Stimulated activated CD8-positive, alpha-beta memory T cell treated with anti-CD3 and anti-CD28 coated beads, Interleukin-15, amount 100 ng/mL, for 24 hours (primary cell): Measurements from ENCODE around the gene ZMIZ1.
"Not testable (repeated sequence)": the region's sequence is repeated elsewhere in the genome, so short reads cannot be mapped to it uniquely, and the experiment has no call there.

Source experiments
- DNase-seq: peaks from one replicate; pipeline ENCODE4 v3.0.0-alpha.2; 2020; ENCODE audit warnings: low read depth

ZMIZ1 gene

GRCh38 chr10:79029478-79030390 lies 39.0 kb upstream of the ZMIZ1 start:
- no peak for DNase-seq

- DNase-seq, result no peak
Measured at GRCh38 chr10:79030705-79031104, 38.1 kb upstream of the ZMIZ1 start.

GRCh38 chr10:79031723-79032122 lies 37.0 kb upstream of the ZMIZ1 start:
- DNase-seq, result no peak

- DNase-seq, result no peak
Measured at GRCh38 chr10:79034271-79034876, 34.4 kb upstream of the ZMIZ1 start.

GRCh38 chr10:79036416-79036815 lies 32.4 kb upstream of the ZMIZ1 start:
- not testable (repeated sequence) for DNase-seq

- no peak for DNase-seq
Measured at GRCh38 chr10:79038104-79038840, 30.5 kb upstream of the ZMIZ1 start.

GRCh38 chr10:79038841-79039201 lies 29.9 kb upstream of the ZMIZ1 start:
- DNase-seq, result no peak

GRCh38 chr10:79042639-79043411 lies 25.9 kb upstream of the ZMIZ1 start:
- DNase-seq, result no peak

GRCh38 chr10:79044036-79044632 lies 24.6 kb upstream of the ZMIZ1 start:
- no peak for DNase-seq

GRCh38 chr10:79044846-79045245 lies 23.9 kb upstream of the ZMIZ1 start:
- no peak for DNase-seq

- DNase-seq, result no peak
Measured at GRCh38 chr10:79045566-79046175, 23.1 kb upstream of the ZMIZ1 start.

GRCh38 chr10:79046326-79046725 lies 22.4 kb upstream of the ZMIZ1 start:
- DNase-seq, result no peak

- DNase-seq, result no peak
Measured at GRCh38 chr10:79046741-79047583, 21.8 kb upstream of the ZMIZ1 start.

- no peak for DNase-seq
Measured at GRCh38 chr10:79047584-79047874, 21.2 kb upstream of the ZMIZ1 start.

GRCh38 chr10:79047875-79048638 lies 20.7 kb upstream of the ZMIZ1 start:
- DNase-seq, result no peak

GRCh38 chr10:79048639-79049550 lies 19.9 kb upstream of the ZMIZ1 start:
- DNase-seq, result no peak

GRCh38 chr10:79049931-79050895 lies 18.6 kb upstream of the ZMIZ1 start:
- no peak for DNase-seq
